Globus pallidus (tissue), 1 donor: ENCODE measurements around the gene KLHL2.
A peak's percentile ranks its signal among the peaks of the same experiment; 100 is the strongest.
"Not testable (repeated sequence)": the region's sequence is repeated elsewhere in the genome, so short reads cannot be mapped to it uniquely, and the experiment has no call there.

Experiments
- DNase-seq: peaks from one replicate; pipeline ENCODE4 v3.0.0-alpha.2; 2015; ENCODE audit warnings: low spot score

KLHL2 gene

DNA sequence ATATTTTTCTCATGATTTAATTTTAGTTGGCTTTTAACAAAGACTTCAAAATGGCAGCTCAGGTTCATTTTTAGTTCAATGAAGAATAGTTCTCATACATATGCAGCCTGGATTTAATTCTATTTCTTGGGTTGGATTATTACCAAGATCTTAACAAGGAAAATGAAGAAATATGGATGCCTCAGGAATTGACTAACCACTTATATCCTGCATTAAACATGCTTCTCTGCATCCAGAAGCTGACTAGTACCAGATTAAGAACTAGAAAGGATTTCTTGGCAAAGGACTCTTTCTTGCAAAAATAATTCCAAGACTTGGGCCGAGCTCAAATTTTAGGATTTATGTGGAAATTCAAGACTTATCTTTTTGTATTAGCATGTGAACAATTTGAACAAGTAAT is 5.6 kb upstream of the KLHL2 start:
- DNase-seq, result no peak

DNA sequence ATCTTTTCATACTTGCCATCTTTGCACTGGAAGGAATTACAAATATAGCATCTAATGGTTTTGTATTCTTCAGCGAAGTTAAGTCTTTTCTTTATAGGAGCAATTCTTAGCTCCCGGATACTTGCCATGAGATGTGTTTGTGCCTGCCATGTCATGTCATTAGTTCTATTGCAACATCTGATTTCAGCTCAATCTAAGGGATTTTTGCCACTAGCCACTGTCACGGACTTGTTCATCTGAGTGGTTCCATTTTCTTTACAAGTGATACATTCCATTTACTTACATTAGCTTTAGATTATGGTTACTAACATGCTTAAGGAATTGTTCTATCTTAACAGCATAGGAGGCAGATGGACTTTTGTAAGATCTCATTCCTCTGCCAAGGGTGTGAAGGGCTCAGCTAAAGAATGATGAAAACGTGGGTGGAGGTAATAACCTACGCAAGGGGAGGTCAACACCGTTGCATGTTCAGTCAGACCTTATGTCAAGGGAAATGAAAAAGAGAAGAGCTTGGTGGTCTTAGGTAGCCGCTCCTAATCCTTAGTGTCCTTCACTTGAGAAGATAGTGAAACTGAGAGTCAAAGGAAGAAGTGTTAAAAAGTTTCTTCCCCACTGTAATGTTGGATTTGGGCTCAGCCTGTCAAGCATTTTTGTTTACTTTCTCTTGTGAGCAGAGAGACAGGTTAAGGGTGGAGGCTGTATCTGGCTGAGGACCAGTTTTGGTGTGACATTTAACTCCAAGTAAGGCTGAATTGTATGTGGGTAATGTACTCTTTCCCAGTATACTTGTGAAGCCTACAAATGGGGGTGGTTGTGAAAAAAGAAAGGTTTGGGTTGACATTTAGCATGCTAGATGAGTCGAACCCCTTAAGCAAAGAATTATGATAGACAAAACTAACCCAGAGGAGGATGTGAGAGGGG is 3.6 kb upstream of the KLHL2 start:
- DNase-seq, result no peak

DNA sequence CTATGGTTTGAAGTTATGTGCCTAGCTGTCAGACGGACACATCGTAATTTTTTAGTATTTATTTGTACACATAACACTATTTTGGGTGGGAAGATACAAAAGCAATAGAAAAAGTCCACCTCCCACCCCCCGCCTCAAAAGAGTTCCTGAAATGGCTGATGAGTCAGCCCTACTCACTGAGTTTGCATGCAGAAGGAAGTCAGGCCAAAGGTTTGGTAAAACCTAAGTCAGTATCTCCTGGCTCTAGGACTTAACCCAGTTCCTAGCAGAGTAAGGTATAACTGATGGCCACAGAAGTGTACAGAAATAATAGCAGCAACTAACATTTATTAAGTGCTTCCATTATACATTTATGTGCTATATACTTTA is 2.9 kb upstream of the KLHL2 start:
- no peak for DNase-seq

DNA sequence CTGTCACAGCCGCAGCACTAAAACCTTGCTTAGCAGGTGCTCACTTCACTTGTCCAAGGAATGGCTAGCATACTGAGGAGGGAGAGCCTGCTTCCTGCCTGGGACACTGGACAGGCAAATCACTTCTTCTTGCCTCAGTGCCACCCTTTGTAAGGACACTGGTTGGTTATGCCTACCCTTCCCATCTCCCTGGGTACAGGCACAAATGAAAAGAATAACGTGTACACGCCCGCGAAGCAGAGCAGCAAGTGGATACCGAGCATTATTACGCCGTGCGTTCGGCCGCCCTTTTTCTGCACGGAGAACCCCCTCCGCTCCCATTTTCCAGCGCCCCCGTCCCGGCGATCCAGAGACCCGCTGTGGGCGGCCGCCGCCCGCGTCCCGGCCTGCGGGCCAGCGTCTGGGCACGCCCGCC is 338 bp upstream of the KLHL2 start:
- no peak for DNase-seq

DNA sequence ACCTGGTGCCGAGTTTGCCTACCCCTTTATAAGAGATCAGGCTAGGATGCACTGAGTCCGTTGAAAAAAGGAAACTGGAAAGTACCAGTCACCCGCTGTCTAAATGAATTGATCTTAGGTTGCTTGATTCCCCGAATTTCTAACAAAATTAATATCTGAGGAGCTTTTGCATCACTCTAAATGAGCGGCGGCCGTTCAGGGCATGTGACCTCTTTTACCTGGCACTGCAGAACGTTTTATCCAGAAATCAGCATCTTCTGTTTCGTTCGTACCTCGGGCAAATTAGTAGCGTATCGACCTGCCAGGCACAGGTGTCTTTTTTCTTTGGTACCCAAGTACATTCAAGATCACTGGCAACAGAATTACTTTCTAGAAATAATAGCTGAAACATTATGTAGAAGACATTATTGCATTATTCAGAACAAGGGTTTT is 876 bp downstream of the KLHL2 start:
- DNase-seq, result peak; percentile 47

DNA sequence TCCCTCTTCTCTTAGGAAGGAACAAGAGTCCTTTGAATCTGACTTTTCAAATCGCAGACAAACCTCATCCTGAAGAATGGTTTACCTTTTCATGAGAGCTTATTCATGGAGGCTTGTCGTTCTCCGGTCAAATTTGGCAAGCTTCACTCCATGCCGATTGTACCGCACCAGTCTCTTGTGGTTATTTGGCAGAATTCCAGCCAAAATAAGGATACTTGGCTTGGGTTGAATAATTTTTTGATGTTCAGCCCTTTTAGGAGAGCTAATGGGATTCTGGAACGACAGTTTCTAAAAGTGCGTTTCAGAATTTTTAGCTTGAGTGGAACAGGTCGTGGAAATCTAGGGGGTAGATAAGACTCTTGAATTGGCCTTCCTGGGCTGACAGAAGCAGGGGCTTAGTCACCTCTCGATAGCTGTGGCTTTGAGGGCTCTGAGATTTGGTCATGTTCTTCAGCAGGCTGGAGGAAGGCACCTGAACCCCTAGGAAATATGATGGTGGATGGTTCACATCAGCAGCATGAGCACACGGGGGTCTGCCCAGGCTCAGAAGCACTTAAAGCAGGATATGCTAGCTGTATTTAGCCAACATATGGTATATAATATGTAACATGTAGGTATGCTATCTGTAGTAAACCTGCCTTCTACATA is 1.5 kb downstream of the KLHL2 start:
- peak; percentile 46 for DNase-seq

DNA sequence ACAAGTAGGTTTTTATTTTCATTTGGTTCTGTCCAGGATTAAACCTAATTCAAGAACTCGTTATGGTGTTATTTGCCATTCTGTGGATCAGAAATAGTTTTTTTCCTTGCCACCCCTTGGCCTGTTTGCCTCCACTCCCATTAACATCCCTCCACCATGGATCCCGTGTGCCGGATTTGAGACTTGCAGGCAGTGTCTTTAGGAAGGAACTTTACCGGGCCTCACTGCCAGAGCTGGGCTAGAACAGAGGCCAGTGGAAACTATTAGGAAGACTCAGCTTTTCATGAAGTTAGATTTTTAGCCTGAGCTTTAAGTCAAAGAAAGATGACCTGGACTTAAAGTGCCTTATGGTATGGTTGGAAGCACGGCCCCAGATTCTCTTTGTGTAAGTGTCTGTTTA is 2.4 kb downstream of the KLHL2 start:
- DNase-seq, result peak; percentile 46

DNA sequence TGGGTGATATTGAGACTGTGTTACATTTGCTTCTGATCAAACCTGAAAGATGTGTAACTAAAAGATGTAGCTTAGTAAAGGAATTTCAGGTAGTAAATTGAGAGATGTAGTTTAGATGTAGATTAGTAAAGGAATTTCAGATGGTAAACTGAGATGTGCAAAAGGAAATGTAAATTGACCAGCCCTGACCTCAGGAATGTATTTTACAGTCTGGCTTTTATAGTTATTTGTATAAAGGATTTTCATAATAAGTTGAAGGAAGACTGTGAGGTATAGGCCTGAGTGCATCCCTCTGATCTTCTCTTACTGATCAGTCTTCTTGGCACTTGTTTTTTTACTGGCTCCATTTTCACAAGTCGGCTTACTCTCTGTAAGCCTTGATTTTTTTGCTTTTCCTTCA is 3.2 kb downstream of the KLHL2 start:
- peak; percentile 31 for DNase-seq

DNA sequence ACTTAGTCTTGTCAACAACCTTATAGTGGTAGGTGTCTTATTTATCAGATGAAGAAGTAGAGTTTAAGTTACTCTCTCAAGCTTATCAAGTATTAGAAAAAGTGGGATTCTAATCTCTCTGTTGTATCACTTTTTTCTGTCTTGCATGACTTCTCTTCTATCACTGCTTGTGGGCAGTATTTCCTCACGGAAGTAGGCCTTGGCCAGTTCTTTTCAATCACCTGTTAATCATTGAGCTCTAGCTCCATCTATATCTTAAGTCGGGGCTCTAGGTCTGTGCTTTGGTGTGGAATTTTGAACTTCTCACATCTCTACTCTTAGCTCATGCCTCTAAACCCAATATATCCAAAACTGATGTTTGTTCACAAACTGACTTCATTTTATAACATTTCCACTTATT is 5.3 kb downstream of the KLHL2 start:
- not testable (repeated sequence) for DNase-seq

DNA sequence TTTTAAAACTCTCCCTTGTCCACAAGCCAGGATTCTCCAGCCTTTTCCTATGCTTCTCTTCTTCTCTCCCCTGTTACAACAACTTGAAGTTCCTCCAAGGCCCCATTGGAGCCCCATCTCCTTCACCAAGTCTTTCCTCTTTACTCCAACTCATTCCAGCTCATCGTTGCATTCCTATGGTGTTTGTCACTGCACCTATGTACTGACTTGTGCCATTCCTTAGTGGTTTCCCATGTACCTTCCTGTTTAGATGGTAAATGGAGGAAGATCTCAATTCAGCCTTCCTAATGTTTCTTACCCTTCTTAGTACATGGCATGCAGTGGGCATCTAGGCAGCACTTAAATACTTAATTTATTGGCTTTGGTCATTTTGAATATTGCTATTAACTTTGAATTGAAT is 6.0 kb downstream of the KLHL2 start:
- not testable (repeated sequence) for DNase-seq

DNA sequence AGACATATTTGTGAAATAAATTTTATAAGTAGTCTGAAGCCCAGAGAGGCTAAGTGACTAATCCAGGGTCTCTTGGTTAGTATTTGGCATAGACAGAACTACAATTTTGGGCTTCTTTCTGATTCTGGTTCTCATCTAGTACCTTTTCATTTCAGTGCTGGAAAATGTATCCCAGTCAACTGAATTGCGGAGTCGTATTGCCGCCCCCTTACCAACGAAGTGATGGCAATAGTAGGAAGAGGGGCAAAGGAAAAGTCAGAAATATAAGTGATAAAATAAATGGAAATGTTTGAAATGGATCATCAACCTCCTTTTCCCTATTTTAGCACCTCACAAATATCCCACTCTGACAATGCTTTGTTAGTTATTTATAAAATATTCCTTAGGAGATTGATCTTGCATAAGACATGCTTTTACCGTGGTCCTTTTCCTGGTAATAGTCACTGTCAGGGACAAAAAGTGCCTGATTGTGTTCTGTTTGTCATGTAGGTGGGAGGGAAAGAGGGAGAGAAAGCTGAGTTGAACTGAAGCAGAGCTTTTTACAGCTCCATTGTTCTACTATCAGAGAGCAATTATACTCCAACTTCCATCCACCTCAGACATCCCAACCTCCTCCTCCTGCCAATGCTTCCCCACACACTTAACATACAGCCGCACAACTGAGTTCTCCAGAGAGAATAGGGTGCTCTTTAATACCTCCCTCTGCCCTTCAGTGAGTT is 6.8 kb downstream of the KLHL2 start:
- peak; percentile 46 for DNase-seq

DNA sequence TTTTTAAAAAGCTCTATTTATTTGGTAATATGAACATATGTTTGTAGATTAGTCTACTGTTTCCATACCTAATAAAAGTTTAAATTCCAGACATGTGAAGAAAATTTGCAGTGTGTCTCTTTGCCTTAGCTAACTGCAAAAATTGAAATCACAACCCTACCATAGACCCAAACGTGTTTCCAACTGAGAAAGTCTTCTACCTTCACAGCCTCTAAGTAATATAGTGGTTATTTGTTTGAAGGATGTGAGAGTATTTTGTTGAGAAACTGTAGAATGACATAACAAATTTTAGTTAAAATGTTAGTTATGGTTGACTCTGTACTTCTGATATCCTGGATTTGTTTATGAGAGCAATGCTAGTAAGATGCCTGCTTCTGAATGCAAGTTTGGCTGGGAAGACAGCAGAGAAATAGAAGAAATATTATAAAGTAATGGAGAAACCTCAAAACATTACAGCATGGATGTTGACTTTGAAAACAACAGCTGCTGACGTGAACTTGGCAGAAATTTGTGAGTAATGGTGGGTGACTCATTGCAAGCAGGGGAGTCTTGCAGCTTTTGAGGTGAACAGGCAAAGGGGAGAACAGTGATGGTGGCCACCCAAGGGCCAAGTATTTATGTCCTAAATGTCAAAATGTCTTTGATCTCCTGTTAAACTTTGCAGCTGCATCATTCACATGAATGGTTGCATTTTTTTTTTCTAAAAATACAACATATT is 7.8 kb downstream of the KLHL2 start:
- DNase-seq, result not testable (repeated sequence)

DNA sequence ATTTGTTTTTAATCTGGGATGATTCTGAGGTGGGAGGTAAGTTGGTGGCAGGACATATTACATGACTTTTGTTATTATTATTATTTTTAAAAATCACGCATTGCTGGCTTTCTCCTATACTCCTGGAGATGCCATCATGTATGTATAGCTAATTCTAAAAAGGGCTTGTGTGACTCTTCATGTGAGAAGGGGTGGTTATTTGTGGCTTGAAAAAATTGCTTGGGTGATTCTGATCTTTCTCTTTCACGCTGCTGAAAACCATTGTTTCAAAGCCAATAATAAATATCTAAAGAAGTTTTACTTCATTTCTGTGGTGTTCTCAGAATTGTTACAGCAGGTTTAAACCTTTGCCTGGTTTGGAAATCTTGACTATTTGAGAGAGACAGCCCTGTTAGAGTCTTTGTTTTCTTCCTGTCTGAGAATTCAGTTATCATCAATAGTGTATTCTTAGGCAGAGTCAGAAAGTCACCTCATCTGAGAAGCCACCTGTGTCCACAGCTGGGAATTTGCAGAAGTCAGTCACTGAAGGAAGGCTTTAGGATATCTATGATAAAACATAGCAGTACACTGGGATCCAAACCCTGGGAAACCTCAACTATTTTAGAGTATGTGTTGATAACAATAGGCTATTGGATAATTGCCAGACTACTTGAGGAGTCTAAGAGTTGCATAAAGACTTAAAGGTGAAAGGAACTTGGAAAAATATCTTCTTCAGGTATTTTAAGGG is 8.6 kb downstream of the KLHL2 start:
- DNase-seq, result not testable (repeated sequence)

DNA sequence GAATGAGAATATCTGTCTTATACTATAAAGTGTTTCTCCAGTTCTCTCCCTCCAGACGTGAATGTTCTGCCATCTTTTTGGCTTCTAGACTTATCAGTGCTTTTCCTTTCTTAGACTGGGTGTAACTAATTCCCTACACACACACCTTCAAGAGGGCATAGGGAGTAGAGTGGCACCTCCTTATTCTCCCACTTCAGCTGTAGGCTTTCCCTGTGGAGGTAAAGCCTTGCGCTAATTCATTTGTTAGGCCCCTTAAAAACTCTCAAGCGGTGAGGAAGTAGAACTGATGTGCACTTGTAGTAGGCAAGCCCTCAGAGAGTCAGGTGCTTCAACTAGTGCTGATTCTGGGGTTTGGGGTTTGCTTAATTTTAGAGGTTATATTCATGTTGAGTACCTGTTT is 10.0 kb downstream of the KLHL2 start:
- DNase-seq, result no peak

DNA sequence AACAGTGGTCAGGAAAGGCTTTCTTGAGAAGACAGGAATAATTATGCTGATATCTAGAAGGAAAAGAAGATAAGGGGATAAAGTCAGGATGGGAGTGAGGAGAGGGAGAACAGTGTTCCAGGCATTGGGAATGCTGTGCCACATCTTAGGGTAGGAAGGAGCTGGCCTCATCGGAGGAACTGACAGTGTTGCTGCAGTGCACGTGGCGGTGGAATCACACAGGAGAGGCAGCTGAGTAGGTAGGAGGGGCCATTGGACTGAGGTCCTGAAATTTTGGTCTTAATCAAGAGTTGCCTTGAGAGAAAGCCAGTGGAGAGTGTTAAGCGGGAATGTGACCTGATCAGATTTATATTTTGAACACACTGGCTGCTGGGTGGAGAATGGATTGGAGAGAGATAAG is 13.9 kb downstream of the KLHL2 start:
- DNase-seq, result not testable (repeated sequence)

DNA sequence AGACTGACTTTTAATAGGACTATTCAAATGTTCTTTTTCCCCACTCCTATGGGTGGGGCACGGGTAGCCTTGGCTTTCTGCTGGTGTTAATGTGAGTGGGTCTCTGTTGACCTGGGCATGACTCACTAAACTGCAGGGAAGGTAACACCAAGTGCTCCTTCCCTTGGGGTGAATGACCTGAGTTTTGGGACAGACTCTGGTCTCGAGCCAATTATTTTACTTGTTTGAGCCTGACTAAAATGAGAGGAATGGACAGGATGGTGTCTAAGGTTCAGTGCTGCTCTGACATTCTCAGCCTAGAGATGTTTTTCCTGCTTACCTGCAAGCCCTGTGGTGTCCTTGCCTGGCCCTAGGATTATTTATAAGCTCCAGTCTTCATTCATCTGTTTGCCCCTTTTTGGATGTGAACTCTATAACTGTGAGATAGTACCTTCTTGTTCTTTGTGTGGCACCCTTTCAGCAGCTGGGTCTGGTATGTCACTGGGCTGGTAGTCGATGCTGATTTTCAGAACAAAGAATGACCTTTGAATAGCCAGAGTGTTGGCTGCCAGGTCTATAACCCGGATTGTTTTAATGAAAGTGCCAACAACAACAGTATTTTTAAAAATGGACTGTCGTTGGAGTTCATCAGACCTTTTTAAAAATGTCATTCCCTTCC is 14.8 kb downstream of the KLHL2 start:
- peak; percentile 30 for DNase-seq

DNA sequence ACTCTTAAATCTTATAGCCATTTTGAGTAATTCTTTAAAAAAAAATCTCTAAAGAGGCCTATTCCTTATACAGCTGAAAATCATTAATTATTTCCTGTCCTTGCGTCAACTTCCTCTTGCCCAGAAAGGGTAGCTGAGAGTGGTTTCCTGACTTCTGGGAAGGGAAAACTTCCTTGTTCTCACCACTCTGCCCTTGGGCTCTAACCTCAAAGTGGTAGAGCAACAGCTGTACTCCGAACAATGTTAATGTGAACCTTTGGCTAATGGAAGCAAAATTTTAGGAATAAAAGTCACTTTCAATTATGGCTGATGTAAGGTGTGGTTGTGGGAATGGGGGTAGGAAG is 15.3 kb downstream of the KLHL2 start:
- peak; percentile 29 for DNase-seq

DNA sequence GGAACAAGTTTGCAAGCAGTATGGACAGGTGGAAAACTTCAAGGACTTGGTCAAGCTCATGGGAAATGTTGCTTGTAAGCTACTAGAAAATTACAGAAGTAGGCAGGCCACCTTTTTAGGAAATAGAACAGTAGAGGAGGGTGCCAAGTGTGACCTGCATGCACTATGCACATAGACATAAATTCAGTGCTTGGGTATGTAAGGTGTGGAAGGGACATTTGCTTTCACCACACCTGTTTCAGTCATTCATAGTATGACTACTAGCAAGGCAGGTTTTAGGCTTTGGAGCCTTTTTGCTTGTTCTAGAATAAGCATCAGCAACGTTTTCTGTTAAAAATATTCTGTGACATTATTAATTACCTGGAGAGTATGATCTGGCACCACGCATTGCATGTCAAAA is 20.0 kb downstream of the KLHL2 start:
- DNase-seq, result not testable (repeated sequence)

DNA sequence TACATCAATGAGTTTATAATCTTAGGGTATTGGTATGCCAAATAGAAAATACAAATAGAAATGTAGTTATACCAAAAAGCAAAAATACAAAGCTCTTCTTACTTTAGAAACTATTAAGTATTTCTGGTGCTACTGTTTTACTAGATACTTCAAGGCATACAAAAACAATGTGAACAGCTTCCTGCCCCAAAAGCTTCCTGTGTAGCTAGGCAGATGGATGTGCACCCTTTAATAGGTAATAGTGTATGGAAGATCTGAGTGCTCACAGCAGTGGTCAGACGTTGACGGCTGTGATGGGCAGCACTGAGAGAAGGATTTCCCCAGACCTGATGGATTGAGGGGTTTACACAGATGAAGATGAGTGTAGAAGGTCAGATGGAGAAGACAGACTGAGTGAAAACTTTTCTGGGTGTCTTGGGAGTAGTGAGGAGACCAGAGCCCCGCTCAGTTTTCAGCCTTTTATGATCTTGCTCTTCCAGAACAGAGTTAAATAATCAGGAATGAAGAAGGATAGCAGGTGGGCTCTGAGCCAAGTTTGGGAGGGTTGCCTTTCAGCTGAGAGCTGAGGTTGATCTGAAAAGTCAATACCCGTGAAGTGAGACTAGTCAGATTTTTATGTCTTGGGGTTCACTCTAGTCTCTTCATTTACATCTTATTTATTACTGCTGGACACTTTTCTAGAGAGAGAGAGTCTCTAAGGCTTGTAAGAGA is 22.3 kb downstream of the KLHL2 start:
- not testable (repeated sequence) for DNase-seq
